Measurements from ENCODE around the gene REPS2.

DNA sequence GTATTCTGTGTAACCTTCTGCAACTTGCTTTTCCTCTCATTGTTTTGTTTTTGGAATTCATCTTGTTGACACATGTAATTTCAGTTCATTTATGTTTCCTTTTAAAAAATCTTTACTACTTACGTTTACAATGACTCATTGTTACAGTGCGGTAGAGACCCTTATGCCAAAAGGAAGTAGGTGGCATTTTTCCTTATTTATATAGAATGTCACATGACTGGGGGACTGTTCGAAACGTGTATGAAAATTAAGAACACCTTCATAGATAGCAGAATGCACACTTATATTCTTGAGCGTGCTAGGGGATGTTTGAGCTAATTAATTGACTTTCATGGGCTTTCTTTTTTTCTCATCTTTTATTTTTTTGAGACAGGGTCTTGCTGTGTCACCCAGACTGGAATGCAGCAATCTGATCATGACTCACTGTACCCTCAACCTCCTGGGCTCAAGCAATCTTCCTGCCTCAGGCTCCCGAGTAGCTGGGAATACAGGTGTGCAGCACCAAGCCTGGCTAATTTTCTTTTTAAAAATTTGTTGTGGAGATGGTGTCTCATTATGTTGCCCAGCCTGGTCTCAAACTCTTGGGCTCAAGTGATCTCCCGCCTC lies 7.3 kb downstream of the REPS2 start:
- TF ChIP-seq, protein P1, sequence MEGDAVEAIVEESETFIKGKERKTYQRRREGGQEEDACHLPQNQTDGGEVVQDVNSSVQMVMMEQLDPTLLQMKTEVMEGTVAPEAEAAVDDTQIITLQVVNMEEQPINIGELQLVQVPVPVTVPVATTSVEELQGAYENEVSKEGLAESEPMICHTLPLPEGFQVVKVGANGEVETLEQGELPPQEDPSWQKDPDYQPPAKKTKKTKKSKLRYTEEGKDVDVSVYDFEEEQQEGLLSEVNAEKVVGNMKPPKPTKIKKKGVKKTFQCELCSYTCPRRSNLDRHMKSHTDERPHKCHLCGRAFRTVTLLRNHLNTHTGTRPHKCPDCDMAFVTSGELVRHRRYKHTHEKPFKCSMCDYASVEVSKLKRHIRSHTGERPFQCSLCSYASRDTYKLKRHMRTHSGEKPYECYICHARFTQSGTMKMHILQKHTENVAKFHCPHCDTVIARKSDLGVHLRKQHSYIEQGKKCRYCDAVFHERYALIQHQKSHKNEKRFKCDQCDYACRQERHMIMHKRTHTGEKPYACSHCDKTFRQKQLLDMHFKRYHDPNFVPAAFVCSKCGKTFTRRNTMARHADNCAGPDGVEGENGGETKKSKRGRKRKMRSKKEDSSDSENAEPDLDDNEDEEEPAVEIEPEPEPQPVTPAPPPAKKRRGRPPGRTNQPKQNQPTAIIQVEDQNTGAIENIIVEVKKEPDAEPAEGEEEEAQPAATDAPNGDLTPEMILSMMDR (IDR thresholded peaks at IDR 0.05): no peak
- no peak for TF ChIP-seq EZH2 (IDR thresholded peaks at IDR 0.05)
